GM12801 (cell line): ENCODE results near the gene SKOR1.

Experiments used
- CTCF ChIP-seq: IDR thresholded peaks from one replicate; pipeline ENCODE4 v1.5.1; 2011; ENCODE audit warnings: control low read depth; ENCODE audit not compliant: insufficient read length; ENCODE audit errors: extremely low read depth

Gene SKOR1

GRCh38 chr15:67863442-67863987, 38.2 kb downstream of the SKOR1 start:
- peak; percentile 78 for TF ChIP-seq CTCF

DNA sequence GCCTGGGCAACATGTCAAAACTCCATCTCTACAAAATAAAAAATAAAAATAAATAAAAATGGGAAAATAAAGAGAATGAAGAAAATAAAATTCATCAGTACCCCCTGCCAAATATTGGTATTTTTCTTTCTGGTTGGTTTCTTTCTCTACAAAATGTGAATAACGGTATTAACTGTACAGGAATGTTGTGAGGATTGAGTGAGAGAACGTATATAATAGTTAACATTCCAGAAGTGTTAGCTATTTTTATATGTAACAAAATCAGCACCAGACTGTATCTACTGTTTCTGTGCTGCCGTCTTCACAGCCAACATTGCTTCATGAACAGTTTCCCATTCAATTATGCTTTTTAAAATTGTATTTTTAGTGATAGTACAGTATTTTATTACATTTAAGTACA, 40.0 kb downstream of the SKOR1 start:
- TF ChIP-seq CTCF, result no peak

DNA sequence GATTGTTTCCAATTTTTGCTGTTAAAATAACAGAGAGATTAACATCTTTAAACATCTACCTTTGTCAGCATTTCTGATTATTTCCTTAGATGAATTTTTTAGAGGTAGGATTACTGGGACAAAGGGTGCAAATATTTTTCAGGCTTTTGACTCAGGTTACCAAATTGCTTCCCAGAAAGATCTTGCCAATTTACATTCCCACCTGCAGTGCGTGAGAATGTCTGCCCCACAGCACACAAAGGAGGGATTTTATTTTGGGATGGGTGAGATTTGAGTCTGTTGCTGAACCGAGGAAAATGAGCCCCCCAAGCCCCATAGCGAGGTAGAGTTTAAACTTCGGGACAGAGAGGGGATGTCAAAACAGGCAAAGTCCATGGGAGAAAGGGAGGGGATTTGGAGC, 40.5 kb downstream of the SKOR1 start:
- no peak for TF ChIP-seq CTCF

DNA sequence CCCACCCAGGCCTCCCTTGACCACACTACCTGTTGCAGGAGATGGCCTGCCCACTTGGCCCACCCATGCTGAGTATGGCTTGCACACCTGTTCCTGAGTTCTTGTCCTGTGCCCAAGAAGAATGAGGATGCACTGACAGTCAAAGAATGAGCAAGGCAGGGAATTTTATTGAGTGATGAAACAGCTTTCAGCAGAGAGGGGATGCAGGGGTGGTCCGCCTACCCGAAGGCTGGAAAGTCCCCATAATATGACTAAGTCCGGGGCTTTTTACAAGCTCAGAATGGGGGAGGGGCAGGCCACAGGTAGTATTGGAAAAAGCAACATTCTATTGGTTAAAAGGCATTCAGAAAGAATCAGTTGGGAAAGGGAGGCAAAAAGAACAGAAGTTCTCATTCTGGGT, 44.4 kb downstream of the SKOR1 start:
- TF ChIP-seq CTCF, result no peak

DNA sequence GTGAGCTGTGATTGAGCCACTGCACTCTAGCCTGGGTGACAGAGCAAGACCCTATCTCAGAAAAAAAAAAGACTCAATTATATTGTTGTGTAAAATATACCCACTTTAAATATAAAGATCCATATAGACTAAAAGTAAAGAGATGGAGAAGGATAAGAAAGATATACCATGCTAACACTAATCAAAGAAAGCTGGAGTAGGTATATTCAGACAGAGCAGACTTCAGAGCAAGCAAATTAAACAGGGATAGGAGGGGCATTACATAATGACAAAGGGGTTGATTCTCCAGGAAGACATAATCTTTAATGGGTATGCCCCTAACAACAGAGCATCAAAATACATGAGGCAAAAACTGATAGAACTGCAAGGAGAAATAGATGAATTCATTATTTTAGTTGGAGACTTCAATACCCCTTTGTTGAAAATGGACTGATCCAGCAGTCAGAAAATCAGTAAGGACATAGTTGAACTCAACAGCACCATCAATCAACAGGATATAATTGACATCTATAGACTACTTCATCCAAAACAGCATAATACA, 45.6 kb downstream of the SKOR1 start:
- TF ChIP-seq CTCF, result no peak

GRCh38 chr15:67873777-67874176, 48.5 kb downstream of the SKOR1 start:
- TF ChIP-seq CTCF, result no peak

DNA sequence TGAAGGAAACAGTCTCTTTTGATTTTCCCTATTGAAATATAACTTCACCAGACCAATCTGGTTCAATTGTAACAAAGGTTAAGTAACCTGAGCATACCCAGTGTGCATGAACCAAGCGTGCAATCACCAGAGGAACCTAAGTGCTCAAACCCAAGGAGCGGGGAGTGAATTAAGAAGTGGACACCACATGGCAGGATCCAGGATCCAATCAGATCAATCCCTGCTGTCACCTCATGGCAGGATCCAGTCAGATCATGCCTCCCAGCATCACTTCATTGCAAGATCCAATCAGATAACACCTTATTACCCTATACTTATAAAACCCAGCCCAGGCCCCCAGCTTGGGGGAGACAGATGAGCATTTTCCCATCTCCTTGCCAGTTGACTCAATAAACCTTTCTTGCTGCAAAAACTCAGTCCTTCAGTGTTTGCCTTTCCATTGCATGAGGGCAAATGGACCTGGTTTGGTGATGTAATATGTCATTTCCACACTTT, 53.5 kb downstream of the SKOR1 start:
- TF ChIP-seq CTCF, result no peak
